NCI-H526 (cell line): Measurements from ENCODE around the gene AMHR2.

Experiments used
- DNase-seq, 2 experiments: peaks; one replicate each; lab custom pipeline; 2025; lab: John Stamatoyannopoulos, UW

Gene AMHR2

DNA sequence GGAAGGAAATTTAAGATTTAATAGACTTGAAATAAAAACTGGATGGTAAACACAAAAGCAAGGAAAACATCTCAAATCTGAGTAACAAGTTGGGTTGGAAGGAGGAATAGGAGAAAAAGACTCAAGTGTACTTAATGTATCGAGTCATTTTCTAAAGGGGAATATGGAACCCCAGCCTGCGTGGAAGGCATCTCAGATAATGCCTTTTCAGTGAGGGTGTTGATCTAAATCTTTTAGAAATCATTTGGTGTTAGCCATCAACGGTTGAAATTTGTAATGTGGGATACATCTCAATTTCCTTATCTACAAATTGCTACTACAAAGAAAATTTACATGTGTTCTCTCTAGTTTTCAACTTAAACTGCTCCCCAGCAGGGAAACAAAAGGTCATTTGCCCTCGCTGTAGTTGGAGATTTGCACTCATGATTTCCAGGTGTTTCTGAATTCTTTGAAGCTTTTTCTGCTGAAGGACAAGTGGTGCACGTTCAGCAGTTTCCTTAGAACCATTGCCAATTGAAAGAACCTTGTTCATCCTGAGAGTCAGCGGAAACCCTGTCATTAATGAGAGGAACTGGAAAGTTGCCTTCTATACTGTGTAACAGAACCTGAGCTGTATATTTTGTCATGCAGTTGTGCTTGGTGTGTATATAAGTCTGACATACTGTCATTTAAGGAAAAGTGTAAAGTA, 30.4 kb downstream of the AMHR2 start:
- no peak for DNase-seq

DNA sequence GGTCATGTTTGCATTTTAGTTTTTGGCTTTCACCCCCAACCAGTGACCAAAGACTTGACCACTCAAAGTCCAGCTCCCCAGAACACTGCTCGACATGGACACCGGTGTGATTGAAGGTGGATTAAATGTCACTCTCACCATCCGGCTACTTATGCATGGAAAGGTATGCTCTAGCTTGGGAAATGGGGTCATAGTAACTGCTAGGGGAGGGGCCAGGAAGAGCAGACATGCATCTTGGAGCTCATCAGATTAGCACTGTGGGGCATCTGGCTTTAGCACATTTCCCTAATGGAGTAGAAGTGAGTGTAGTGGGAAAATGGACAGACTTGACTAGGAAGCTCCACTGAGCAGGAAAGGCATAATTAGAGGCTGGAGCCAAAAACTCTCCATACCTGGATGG, 31.1 kb downstream of the AMHR2 start:
- no peak for DNase-seq

DNA sequence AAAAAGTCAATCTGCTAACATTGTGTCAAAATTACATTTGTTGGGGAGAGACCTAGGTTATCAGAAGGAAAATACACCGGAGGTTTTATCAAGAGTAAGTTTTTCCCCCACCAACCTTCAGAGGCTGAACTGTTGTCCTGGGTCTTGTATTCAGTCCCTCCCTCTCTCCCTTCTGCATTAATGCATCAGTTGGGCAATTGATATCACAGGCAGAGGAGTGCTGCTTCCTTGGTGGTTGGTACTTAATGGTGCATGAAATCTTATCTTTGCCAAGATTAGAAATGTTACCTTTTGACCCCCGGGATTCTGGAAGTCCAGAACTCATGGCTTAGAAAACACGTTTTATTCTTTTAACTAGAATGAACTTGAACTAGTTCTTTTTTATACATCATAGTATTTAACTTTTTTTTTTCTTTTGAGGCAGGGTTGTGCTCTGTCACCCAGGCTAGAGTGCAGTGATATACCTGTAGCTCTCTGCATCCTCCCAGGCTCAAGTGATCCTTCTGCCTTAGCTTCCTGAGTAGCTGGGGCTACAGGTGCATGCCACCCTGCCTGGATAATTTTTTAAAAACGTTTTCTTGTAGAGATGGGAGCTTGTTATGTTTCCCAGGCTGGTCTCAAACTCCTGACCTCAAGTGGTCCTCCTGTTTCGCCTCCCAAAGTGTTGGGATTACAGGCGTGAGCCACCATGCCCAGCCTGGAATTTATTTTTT, 33.2 kb downstream of the AMHR2 start:
- DNase-seq, result no peak

DNA sequence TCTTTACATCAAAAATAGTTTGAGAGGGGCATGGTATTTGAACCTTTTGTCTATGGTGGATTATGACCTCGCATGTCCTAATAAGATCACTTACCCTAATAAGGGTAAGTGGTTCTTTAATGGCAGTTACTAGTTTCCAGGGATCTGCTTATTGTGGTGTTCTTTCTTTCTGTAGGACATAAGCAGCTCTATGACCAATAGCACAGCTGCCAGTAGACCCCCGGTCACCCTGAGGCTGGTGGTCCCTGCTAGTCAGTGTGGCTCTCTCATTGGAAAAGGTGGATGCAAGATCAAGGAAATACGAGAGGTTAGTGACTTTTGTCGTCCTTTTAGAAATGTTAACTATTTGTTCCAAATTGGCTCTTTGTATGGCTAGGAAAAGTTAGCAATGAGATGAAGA, 35.4 kb downstream of the AMHR2 start:
- no peak for DNase-seq

DNA sequence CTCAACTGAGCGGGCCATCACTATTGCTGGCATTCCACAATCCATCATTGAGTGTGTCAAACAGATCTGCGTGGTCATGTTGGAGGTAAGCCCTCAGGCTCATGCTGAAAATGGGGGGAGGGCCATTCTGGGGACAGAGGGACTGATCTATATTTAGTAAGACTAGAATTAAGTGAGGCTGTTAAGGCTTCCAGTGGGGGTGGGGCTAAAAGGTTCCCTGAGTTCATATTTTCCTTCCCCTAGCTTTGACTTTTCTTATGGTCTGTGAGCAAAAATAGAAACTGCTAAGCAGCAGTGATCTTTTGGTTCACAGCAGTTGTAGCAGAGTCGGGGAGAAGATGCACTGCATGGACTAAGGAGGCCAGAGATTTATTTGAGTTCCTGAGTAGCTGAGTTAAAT, 37.4 kb downstream of the AMHR2 start:
- no peak for DNase-seq

DNA sequence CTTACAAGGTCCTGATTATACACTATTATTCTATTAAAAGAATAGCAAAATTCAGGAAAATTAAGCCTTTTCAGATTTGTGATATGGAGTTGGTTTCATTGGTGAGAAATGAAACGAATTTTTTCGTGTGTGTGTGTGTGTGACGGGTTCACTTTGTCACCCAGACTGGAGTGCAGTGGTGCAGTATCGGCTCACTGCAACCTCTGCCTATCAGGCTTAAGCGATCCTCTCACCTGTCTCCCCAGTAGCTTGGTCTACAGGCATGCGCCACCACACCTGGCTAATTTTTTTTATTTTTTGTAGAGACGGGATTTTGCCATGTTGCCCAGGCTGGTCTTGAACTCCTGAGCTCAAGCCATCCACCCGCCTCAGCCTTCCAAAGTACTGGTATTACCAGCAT, 37.9 kb downstream of the AMHR2 start:
- no peak for DNase-seq

DNA sequence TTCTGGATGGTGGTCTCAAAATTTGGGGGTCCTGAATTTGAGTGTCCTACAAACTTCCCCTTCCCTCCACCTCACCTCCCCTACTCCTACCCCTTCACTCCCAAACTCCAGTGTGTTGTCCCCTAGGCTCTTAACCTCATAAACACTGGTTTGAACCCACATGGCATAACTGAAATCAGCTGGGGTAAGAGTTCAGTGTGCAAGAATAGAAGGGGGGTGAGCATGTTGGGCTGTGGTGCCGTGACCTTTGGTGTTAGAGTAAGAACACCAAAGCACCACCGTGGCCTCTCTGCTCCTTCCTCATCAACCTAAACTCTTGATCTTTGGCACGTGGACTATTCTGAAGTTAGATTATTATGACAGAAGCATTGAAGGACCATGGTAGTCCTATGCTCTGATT, 39.3 kb downstream of the AMHR2 start:
- no peak for DNase-seq

DNA sequence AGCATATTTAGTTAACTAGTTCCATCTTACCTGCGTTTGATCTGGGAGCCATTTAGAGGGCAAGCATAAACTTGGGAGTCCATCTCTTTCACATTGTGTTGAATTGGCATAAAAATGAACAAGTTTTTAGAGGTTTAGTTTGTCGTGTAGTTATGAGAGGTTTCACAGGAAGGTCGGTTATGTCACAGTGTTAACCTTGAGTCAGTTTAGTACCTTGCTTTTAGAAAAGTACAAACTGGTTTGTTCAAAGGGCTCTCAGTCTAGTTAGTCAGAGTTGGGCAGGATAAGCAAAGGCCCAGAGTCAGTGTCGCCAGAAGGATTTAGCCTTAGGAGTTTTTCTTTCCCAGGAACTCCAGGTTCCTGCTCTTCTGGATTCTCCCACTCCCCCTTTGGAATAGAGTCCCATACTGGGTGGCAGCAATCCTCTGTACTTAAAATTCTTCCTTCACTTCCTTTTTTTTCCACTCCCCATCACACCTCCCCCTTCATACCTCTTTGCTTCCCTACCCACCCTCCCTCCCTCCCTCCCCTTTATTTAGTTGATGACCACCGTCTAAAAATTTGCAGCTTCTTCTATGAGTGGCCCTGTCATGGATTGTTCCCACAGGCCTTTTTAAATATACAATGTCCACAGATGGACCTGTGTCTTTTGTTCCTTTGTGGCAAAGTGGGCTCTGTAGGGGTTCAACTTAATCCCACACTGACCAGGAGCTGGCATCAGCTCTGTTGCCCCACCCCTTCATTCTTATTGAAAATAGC, 40.3 kb downstream of the AMHR2 start:
- DNase-seq, result no peak

DNA sequence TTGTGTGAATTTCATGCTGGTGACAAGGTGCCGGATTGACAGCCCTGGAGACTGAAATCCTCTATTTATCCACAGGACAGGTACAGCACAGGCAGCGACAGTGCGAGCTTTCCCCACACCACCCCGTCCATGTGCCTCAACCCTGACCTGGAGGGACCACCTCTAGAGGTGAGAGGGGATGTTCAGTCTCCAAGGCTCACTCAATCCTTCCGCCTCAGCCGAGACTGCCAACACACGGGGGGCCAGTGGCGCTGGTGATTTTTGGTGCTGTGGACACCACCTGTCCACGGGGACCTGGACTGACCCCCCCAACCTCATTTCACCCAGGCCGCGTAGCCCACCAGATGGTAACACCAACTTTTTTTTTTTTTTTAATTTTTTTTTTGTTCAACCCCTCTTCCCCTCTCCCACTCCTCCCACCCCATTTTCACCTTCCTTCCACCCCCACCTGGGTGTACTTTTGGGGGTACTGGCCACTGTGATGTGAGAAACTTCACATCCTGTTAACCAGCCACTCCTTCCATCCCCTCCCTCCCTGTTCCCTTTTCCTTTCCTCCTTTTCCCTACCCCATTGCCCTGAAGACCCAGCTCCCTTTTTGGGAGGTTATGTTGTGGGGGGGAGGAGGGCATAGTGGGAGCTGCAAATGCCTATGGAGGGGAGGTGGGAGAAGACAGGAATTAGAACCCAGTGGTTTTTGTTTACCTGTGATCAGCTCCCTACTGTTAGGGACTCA, 41.2 kb downstream of the AMHR2 start:
- DNase-seq, result no peak

DNA sequence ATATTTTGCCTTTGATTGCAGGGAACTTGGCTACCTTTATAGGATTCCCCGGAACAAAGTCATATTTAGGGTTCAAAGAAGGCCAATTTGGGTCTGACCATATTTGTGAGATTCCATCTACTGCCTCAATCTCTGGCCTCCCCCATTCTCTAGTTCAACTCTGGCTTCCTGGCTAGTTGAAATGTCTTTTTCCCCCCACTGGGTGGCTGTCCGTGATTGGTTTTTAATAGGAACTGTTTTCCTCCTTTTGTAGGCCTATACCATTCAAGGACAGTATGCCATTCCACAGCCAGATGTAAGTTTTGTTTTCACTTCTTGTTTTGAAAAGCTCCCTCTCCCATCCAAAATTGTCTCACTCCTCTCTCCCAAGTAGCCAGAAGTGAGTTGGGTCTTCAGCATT, 42.0 kb downstream of the AMHR2 start:
- no peak for DNase-seq

DNA sequence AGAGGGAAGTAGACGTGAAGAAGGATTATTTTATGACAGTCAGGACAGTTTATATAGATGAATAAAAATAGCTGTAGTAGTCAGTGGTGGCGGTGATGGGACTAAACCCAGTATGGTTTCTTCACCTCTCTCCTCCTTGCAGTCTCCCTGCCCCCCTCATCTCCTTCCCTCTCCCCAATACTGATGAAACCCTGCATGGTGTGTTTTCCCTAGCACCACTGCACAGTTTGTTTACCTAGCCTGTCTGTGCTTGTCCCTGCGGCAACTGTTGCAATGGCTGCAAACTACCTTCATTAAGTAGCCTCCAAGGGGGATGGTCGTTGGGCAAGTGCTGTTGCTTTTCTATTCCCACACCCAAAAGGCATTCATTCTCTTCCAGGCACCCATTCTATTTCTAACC, 43.0 kb downstream of the AMHR2 start:
- DNase-seq, result no peak

DNA sequence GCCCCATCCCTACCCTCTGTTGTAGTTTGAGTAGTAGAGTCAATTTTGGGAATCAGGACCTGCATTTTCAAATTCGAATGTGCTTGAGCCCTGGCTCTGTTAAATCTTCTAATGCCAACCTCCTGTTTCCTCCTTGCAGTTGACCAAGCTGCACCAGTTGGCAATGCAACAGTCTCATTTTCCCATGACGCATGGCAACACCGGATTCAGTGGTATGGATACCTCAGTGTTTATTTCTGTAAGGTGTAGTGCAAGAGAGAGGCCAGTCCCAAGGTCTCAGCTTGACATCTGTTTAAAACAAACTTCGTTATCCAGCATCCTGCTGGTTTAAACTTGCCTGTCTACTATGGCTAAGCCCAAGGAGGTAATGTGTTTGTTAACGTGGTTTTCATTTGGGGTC, 43.4 kb downstream of the AMHR2 start:
- no peak for DNase-seq

DNA sequence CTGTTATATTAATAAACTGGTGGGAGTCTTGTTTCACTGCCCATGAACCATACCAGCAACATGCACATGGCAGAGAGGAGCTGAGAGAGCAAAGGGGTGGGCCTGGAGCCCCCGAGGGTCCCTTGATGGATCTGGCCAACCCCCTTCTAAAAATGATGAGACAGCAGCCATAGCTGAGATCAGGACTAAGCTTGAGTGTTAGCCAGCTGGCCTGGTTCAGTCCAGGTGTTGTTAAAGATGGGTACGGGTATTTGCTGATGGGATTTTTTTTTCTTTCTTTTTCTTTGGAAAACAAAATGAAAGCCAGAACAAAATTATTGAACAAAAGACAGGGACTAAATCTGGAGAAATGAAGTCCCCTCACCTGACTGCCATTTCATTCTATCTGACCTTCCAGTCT, 44.2 kb downstream of the AMHR2 start:
- no peak for DNase-seq

DNA sequence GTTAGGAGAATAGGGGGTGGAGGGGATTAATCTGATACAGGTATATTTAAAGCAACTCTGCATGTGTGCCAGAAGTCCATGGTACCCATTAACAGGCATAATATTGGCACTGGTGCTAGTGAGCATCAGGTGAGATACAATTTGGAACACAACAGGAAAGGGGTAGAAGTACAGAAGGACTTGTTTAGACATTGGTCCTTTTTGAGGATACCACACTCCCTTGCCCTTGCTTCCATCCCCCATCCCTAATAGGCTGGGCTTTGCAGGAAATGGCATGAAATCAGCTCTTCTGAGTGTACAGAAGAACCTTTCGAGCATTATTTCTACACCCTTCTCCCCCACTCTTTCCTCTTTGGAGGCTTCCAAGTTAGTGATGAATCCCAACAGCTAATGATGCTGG, 44.6 kb downstream of the AMHR2 start:
- no peak for DNase-seq

DNA sequence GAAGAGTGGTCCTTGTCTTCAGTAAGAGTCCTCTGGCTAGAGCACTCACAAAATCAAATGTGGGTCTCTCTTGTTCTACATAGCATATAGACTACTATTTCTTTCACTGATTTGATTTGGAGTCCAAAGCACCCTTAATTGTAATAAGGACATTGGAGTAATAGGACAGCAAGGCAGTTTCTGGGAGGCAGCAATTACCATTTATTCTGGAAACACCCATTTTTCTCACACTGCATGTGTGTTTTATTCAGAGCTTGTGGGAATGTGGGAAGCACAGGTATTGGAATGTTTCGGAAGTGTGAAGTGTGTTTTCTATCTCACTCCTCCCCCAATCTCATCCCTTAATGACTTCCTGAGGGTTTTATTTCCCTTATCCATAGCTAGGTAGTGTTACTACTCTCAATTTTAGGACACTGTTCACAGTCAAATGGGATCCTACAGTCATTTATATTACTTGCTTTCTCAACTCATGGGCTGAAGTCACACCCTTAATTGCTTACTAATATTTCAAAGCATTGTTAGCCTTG, 48.5 kb downstream of the AMHR2 start:
- DNase-seq, result no peak

DNA sequence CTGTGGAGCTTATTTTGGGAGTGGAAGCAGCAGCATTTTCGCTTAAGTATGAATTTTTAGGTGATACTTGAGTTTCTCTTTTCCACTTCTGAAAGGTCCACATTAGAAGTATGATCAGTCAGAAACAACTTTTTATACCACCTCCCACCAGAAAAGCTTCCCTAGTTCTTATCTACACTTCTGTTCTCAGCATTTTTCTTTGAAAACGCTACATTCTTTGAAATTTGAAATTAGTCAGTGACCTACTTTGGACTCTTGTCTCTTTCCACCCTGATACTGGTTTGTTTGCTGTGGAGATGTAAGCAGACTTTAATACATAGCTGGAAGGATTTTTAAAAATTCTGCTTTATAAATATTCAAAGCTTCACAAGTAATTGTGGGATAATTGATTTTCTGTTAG, 50.4 kb downstream of the AMHR2 start:
- DNase-seq, result no peak

DNA sequence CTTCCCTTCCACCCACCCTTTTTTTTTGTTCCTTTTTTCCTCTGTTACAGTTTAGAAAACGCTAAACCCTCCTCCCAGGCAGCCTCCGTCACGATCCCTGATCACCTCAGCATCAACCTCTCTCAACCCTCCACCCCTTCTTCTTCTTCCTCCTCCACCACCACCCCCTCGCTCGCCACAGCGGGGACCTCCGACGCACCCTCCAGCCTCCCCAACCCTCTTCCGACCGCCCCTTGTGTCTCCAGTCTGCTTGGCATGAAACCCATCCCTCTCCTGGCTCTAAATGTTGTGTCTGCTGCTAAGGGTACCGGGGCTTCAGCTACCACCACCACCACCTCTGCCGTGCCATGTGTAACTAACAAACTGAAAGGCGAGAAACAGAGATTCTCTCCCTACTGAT, 51.2 kb downstream of the AMHR2 start:
- DNase-seq, result no peak

DNA sequence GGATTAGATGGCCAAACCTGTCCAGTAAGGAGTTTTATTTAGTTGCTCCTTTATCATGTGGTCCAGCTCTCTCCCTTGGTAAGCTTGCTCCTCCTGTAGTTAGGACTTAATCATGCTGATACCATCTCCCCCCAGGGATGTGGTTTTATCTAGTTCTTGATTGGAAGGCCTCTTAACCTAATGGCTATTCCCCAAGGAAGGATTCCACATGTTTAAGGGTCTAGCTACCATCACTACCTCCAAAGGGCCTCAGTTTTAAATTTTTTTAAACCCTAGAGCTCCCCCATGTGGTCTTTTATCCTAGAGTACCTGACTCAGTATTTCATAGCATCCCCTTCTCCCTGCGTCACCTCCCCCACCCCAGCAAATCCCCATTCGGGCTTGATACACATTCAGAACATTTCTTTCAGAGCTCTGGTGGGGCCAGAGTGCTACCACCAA, 53.1 kb downstream of the AMHR2 start:
- DNase-seq, result peak; percentile 9 to 35

DNA sequence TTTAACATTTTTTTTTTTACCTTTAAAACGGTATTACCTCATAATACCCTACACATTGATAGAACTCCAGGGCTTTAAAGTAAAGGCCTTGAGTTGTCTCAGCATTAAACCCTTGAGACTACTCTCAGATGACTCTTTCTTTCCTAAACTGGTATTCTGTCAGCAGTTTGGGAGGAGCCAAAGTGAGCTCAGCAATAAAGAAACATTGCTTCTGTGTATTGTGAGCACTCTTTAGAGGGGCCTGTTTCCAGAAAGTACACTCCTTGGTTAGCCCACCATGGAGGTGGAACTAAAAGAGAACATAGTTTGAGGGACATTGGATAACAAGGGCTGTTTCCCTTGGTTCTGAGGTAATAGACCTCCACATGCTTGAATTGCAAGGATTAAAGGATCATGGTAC, 55.2 kb downstream of the AMHR2 start:
- DNase-seq, result no peak

DNA sequence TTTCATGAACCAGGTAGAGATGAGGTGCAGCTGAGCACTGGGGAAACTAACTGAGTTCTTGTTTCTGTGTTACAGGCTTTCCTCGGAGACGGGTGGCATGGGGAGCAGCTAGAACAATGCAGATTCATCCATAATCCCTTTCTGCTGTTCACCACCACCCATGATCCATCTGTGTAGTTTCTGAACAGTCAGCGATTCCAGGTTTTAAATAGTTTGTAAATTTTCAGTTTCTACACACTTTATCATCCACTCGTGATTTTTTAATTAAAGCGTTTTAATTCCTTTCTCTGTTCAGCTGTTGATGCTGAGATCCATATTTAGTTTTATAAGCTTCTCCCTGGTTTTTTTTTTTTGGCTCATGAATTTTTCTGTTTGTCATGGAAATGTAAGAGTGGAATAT, 55.7 kb downstream of the AMHR2 start:
- no peak for DNase-seq

DNA sequence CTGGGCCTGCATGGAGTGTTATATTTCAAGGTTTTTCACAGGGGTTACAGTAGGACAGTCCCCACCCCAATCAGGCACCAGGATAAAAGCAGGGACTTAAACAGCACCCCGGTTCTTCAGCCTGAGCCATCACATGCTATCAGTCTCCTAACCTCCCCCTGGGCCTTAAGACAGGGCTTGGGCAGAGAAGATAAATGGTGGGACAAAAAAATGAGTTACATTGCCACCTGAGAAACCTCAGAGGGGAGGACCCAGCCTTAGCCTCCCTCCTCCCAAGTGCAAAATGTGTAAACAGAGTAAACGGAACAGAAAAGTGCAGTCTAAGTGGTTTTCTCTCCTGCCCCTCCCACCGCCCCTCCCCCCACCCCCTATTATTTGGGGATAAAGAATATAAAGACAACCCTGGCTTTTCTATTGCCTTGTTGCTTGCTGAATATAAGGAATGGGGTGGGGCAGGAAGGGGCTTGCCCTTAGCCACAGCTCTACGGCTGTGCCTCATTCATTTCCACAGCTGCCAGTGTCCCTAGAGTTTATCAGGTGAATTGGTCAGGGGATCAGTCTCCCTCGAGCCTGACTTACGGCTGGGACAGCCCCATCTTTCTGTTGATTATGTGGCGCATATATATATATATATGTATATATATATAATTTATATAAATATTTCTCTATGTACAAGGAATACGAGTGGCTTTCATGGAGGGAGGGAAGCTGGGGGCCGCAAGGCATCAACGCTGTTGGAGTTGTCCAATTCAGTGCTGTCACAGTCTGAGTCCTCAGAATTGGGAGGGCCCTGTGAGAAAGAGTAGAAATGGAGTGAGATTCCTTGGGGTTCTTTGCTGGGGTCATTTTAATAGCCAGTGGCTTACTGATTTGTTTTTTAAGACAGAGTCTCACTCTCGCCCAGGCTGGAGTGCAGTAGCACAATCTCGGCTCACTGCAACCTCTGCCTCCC, 57.1 kb downstream of the AMHR2 start:
- no peak for DNase-seq
